Peyer's patch (tissue), 4 donors: ENCODE measurements around the gene MBTPS1.

Experiments
- POLR2A ChIP-seq, 2 donors: fragments of 450-650 bp; IDR thresholded peaks; one replicate each; pipeline ENCODE4 v1.5.1; 2017; ENCODE audit warnings: antibody characterized with exemption in 2 of 2, mild to moderate bottlenecking in 2 of 2, moderate library complexity in 2 of 2
- TF ChIP-seq, protein P1 (sequence below), 6 experiments: fragments of 450-650 bp in 4 of 6; fragments of 200-600 bp in 2 of 6; sonication (generic) in 1 of 6; IDR thresholded peaks; one replicate each; pipeline ENCODE4 v1.5.1; 2017 to 2019; ENCODE audit warnings: antibody characterized with exemption in 6 of 6, mild to moderate bottlenecking in 3 of 6, moderate library complexity in 1 of 6

DNA sequence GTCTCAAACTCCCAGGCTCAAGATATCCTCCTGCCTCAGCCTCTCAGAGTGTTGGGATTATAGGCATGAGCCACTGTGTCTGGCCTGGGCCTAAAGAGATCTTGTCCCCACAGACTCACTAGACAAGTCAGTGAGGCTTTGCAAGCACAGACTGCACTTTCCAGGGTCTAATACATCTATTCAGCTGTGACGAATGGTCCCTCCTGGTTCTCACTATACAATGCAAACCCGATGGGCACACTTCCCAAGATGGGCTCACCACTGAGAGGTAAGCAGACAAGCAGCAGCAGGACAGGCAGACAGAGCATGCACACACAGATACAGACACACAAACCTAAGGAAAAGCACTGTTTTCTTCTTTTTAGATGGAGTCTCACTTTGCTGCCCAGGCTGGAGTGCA is 8.8 kb downstream of the MBTPS1 start:
- TF ChIP-seq, protein P1, sequence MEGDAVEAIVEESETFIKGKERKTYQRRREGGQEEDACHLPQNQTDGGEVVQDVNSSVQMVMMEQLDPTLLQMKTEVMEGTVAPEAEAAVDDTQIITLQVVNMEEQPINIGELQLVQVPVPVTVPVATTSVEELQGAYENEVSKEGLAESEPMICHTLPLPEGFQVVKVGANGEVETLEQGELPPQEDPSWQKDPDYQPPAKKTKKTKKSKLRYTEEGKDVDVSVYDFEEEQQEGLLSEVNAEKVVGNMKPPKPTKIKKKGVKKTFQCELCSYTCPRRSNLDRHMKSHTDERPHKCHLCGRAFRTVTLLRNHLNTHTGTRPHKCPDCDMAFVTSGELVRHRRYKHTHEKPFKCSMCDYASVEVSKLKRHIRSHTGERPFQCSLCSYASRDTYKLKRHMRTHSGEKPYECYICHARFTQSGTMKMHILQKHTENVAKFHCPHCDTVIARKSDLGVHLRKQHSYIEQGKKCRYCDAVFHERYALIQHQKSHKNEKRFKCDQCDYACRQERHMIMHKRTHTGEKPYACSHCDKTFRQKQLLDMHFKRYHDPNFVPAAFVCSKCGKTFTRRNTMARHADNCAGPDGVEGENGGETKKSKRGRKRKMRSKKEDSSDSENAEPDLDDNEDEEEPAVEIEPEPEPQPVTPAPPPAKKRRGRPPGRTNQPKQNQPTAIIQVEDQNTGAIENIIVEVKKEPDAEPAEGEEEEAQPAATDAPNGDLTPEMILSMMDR (IDR thresholded peaks at IDR 0.05) = no peak
- no peak for TF ChIP-seq POLR2A (IDR thresholded peaks at IDR 0.05)
